Neural progenitor cell (in vitro differentiated cells): ENCODE measurements around the gene NT5C.

Experiments
- CTCF ChIP-seq: fragments of 200-600 bp; sonication (generic); IDR thresholded peaks from 2 replicates; pipeline ENCODE4 v1.5.1; 2017; ENCODE audit warnings: antibody characterized with exemption, mild to moderate bottlenecking
- EZH2 ChIP-seq: fragments of 200-600 bp; sonication (generic); IDR thresholded peaks from 2 replicates; pipeline ENCODE4 v1.6.1; 2017; ENCODE audit warnings: antibody characterized with exemption, mild to moderate bottlenecking, moderate library complexity

DNA sequence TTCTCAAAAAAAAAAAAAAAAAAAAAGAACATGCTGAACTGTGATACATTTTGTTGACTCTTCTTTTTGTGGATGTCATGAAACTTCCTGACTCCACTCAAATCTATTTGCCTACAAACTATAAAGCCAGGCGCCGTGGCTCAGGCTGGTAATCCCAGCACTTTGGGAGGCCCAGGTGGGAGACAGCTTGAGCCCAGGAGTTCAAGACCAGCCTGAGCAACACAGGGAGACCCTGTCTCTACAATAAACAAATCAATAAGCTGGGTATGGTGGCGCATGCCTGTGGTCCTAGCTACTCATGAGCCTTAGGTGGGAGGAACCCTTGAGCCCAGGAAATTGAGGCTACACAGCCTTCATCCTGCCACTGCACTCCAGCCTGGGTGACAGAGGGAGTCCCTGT is 1.5 kb upstream of the NT5C start:
- no peak for TF ChIP-seq EZH2
- no peak for TF ChIP-seq CTCF
